Measurements from ENCODE around the gene TMEM259. TPM values are rescaled to one million over a fixed set of nuclear protein-coding genes. Genes with fewer than 3 reads are reported as not detected.

Gene TMEM259
- total and polyA plus RNA-seq, 9 of the 15 experiments (the other 6 are each of a cell fraction or from before 2014, with no cell fraction given), result 0.52 to 231 (median 63.6) TPM

DNA sequence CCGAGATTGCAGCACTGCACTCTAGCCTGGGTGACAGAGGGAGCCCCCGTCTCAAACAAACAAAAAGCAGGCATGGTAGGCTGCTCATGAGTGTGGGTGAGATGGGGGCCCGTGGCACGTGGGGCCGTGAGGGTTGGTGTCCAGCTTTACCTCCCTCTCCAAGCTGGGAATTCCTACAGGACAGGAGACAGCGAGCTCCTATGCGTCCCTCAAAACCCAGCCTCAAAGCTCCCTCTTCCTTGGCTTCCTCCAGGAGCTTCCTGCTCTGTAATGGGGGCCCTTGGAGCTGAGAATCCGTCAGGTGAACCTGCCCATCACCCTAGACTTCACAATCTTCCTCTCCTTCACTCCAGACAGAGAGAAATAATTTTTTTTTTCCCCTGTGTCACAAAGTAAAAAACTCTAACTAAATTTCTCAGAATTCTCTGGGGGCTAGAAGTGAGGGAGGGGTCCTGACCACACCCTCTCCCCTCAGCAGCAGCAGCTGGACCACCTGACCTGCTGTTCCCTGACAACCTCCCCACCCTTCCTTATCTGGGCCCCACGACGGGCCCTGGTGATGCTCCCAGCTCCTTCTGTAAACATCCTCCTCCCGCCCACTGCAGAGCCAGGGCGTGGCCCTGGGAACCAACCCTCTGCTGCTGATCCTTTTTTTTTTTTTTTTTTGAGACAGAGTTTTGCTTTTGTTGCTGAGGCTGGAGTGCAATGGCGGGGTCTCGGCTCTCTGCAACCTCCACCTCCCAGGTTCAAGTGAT, 58.9 kb downstream of the TMEM259 start (continued):
- TF ChIP-seq ETV6 (IDR thresholded peaks at IDR 0.05; ENCODE audit: borderline replicate concordance in 1 of 2, low read depth in 2 of 2, low read length in 1 of 2) (no peak), ETV6 (CRISPR knock-in tag; IDR thresholded peaks at IDR 0.05; ENCODE audit: borderline replicate concordance) (no peak), USF2 (CRISPR knock-in tag; IDR thresholded peaks at IDR 0.05) (peak; percentile 54), HLTF (IDR thresholded peaks at IDR 0.05) (no peak), FOXA3 (CRISPR knock-in tag; conservative IDR thresholded peaks at IDR 0.05 in 1 of 2, IDR thresholded peaks at IDR 0.05 in 1 of 2) (peak; percentile 90 to 97), ZNF217 (CRISPR knock-in tag; IDR thresholded peaks at IDR 0.05) (no peak), SREBF1 (IDR thresholded peaks at IDR 0.05; ENCODE audit: borderline replicate concordance, low read depth, low read length) (no peak), ARID2 (IDR thresholded peaks at IDR 0.05) (no peak), CEBPB (tag; IDR thresholded peaks at IDR 0.05) (no peak), GABPB2 (CRISPR knock-in tag; conservative IDR thresholded peaks at IDR 0.05) (no peak), ZNF23 (CRISPR knock-in tag; IDR thresholded peaks at IDR 0.05) (no peak), SMC3 (conservative IDR thresholded peaks at IDR 0.05; ENCODE audit: insufficient read depth, low read depth, low read length) (no peak), KLF16 (IDR thresholded peaks at IDR 0.05) (no peak), POLR3G (IDR thresholded peaks at IDR 0.05; ENCODE audit: extremely low read depth, insufficient read length, insufficient replicate concordance) (no peak), SNIP1 (IDR thresholded peaks at IDR 0.05; ENCODE audit: low read depth) (no peak), OTX1 (CRISPR knock-in tag; IDR thresholded peaks at IDR 0.05) (no peak), POLR2AphosphoS2 (IDR thresholded peaks at IDR 0.05; ENCODE audit: low read length) (no peak), NCOA4 (IDR thresholded peaks at IDR 0.05; ENCODE audit: partially characterized antibody) (no peak), TEAD4 (IDR thresholded peaks at IDR 0.05; ENCODE audit: low read length) (peak; percentile 64), TEAD4 (CRISPR knock-in tag; IDR thresholded peaks at IDR 0.05; ENCODE audit: borderline replicate concordance) (no peak), KLF10 (CRISPR knock-in tag; IDR thresholded peaks at IDR 0.05) (no peak), NR2C1 (IDR thresholded peaks at IDR 0.05) (no peak), NR2C1 (tag; IDR thresholded peaks at IDR 0.05) (no peak), PRPF4 (IDR thresholded peaks at IDR 0.05; ENCODE audit: insufficient read depth, low read depth, low read length, poor library complexity, severe bottlenecking) (no peak), ZNF263 (CRISPR knock-in tag; IDR thresholded peaks at IDR 0.05; ENCODE audit: borderline replicate concordance) (peak; percentile 42; the same call in 1 of the 2 replicates), SLC30A9 (CRISPR knock-in tag; IDR thresholded peaks at IDR 0.05) (no peak), ZNF644 (tag; IDR thresholded peaks at IDR 0.05; ENCODE audit: low read depth) (no peak), ZNF79 (CRISPR knock-in tag; IDR thresholded peaks at IDR 0.05; ENCODE audit: low read depth) (no peak), PHF20 (IDR thresholded peaks at IDR 0.05; ENCODE audit: partially characterized antibody) (no peak), ELF4 (CRISPR knock-in tag; IDR thresholded peaks at IDR 0.05) (no peak), FOXM1 (IDR thresholded peaks at IDR 0.05; ENCODE audit: low read depth) (no peak), FOXM1 (CRISPR knock-in tag; IDR thresholded peaks at IDR 0.05; ENCODE audit: low read depth) (no peak)
- TF ChIP-seq, protein P1, sequence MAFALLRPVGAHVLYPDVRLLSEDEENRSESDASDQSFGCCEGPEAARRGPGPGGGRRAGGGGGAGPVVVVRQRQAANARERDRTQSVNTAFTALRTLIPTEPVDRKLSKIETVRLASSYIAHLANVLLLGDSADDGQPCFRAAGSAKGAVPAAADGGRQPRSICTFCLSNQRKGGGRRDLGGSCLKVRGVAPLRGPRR (CRISPR knock-in tag; IDR thresholded peaks at IDR 0.05), result no peak
